Esophagus squamous epithelium (tissue), 5 donors: Measurements from ENCODE around the gene ARFGAP3. TPM values are rescaled to one million over a fixed set of nuclear protein-coding genes. Genes with fewer than 3 reads are reported as not detected.
"Not testable (repeated sequence)": the region's sequence is repeated elsewhere in the genome, so short reads cannot be mapped to it uniquely, and the experiment has no call there.

ENCODE experiments used
- DNase-seq: peaks from one replicate; lab custom pipeline; 2025; lab: John Stamatoyannopoulos, UW
- H3K27ac ChIP-seq, 4 donors: fragments of 200-600 bp; sonication (generic); one replicate each; pipeline ENCODE4 v1.5.1; 2016 to 2019; ENCODE audit warnings: mild to moderate bottlenecking in 1 of 4
- H3K27me3 ChIP-seq, 4 donors: fragments of 200-600 bp; sonication (generic); 1 replicate in 3 of 4; 2 replicates in 1 of 4; pipeline versions ENCODE4 v1.5.1 to v1.6.0; 2017 to 2021; ENCODE audit warnings: antibody characterized with exemption in 1 of 4
- H3K36me3 ChIP-seq, 3 donors: fragments of 200-600 bp; sonication (generic); one replicate each; pipeline ENCODE4 v1.5.1; 2016 to 2019
- H3K4me1 ChIP-seq, 3 donors: fragments of 200-600 bp; sonication (generic); one replicate each; pipeline ENCODE4 v1.5.1; 2017 to 2019
- H3K4me3 ChIP-seq, 4 donors: fragments of 200-600 bp; sonication (generic); 1 replicate in 3 of 4; 2 replicates in 1 of 4; pipeline ENCODE4 v1.5.1; 2016 to 2019; ENCODE audit warnings: mild to moderate bottlenecking in 2 of 4, moderate library complexity in 1 of 4
- H3K9me3 ChIP-seq, 3 donors: fragments of 200-600 bp; sonication (generic); one replicate each; pipeline ENCODE4 v1.5.1; 2016 to 2019
- CTCF ChIP-seq, 6 experiments: fragments of 450-650 bp in 4 of 6; fragments of 200-600 bp in 2 of 6; sonication (generic) in 2 of 6; IDR thresholded peaks; one replicate each; pipeline ENCODE4 v1.5.1; 2016 to 2019; ENCODE audit warnings: antibody characterized with exemption in 6 of 6, mild to moderate bottlenecking in 4 of 6, moderate library complexity in 4 of 6
- POLR2A ChIP-seq, 4 donors: fragments of 450-650 bp; IDR thresholded peaks; one replicate each; pipeline ENCODE4 v1.6.1; 2017; ENCODE audit warnings: antibody characterized with exemption in 4 of 4, mild to moderate bottlenecking in 4 of 4, moderate library complexity in 3 of 4
- WGBS, 2 donors: methylation state at CpG; one replicate each; pipeline ENCODE4 v1.1.5; 2018; 5-methylcytosine and 5-hydroxymethylcytosine counted together
- intact Hi-C: fragments of 100-400 bp; cut with DNase I; formaldehyde crosslinking; loops from one replicate; pipeline ENCODE4 v1.15.0; 2022
- total RNA-seq, 4 donors: library from RNA; depleted of rRNA; stranded (reverse); fragments of >200 nt; gene quantifications; one replicate each; pipeline ENCODE4 v1.1.0, GENCODE V29; 2016
- donor health status: DM: yes; HTN: yes; CAD: no.

Gene ARFGAP3
- total RNA-seq, 4 donors from 2014 or later = 27.3 to 35.1 (median 30.5) TPM

- WGBS, 2 donors = 75 to 100% methylated on average over 1 to 9 of the region's 11 CpGs
- no peak for DNase-seq
- no peaks in the 10 kb centered on the region for H3K27me3 ChIP-seq
- intact Hi-C loops = no loop called here
- H3K4me1 ChIP-seq = peaks cover 5 to 21% (median 11%) of the 10 kb centered on the region in 3 donors
- no peak overlapping the region for H3K27ac ChIP-seq
- TF ChIP-seq POLR2A (IDR thresholded peaks at IDR 0.05) (no peak), CTCF (IDR thresholded peaks at IDR 0.05) (no peak)
- H3K4me3 ChIP-seq = no peak overlapping the region
- no peaks in the 10 kb centered on the region for H3K9me3 ChIP-seq
- H3K36me3 ChIP-seq = no peaks in the 10 kb centered on the region
These were observed 92.1 kb downstream of the ARFGAP3 start for GRCh38 chr22:42764895-42765363.

- DNase-seq = no peak
- intact Hi-C loops = no loop called here
- Histone ChIP-seq H3K36me3 (no peaks in the 10 kb centered on the region), H3K4me1 (peaks cover 3 to 17% (median 5%) of the 10 kb centered on the region in 3 donors), H3K27ac (no peak overlapping the region), H3K27me3 (no peaks in the 10 kb centered on the region), H3K9me3 (no peaks in the 10 kb centered on the region), H3K4me3 (no peak overlapping the region)
- TF ChIP-seq CTCF (IDR thresholded peaks at IDR 0.05) (no peak), POLR2A (IDR thresholded peaks at IDR 0.05) (no peak)
- WGBS, 2 donors = 66 to 100% methylated on average over 1 to 11 of the region's 13 CpGs
These were observed 93.0 kb downstream of the ARFGAP3 start for GRCh38 chr22:42763965-42764480.

GRCh38 chr22:42760806-42761565 lies 96.1 kb downstream of the ARFGAP3 start:
- H3K9me3 ChIP-seq = no peaks in the 10 kb centered on the region
- 76 to 82% methylated on average over 2 to 12 of the region's 18 CpGs for WGBS, 2 donors

GRCh38 chr22:42758931-42759629 lies 98.0 kb downstream of the ARFGAP3 start:
- WGBS, 2 donors = 57 to 67% methylated on average over 13 to 14 of the region's 23 CpGs
- TF ChIP-seq POLR2A (IDR thresholded peaks at IDR 0.05) (no peak), CTCF (IDR thresholded peaks at IDR 0.05) (peak in 1 of 6 experiments; percentile 18)
- H3K27ac ChIP-seq = peak overlapping the region in 2 of 4 donors; percentile 59 to 62
- intact Hi-C loops = no loop called here
- H3K9me3 ChIP-seq = no peaks in the 10 kb centered on the region
- H3K4me3 ChIP-seq = no peak overlapping the region
- no peak for DNase-seq
- H3K27me3 ChIP-seq = no peaks in the 10 kb centered on the region
- H3K36me3 ChIP-seq = no peaks in the 10 kb centered on the region
- peaks cover 0 to 36% (median 11%) of the 10 kb centered on the region in 3 donors for H3K4me1 ChIP-seq

More at GRCh38 chr22:42760806-42761565, 96.1 kb downstream of the ARFGAP3 start:
- Histone ChIP-seq H3K27me3 (no peaks in the 10 kb centered on the region), H3K27ac (no peak overlapping the region), H3K4me1 (peaks cover 0 to 17% (median 5%) of the 10 kb centered on the region in 3 donors), H3K4me3 (no peak overlapping the region), H3K36me3 (no peaks in the 10 kb centered on the region)
- intact Hi-C loops = no loop called here
- TF ChIP-seq POLR2A (IDR thresholded peaks at IDR 0.05) (no peak), CTCF (IDR thresholded peaks at IDR 0.05) (no peak)
- DNase-seq = no peak

- DNase-seq, H3K36me3 ChIP-seq, H3K27me3 ChIP-seq, intact Hi-C loops, H3K9me3 ChIP-seq, H3K4me3 ChIP-seq: not testable (repeated sequence)
- peaks cover 0 to 67% (median 24%) of the 10 kb centered on the region in 3 donors for H3K4me1 ChIP-seq
- H3K27ac ChIP-seq = peak overlapping the region in 3 of 4 donors; percentile 28 to 80 (median 77)
- WGBS, 2 donors = 45 to 46% methylated on average over 4 to 5 of the region's 5 CpGs
These were observed 101.5 kb downstream of the ARFGAP3 start for GRCh38 chr22:42755553-42755952.

GRCh38 chr22:42755121-42755520 lies 102.0 kb downstream of the ARFGAP3 start:
- Histone ChIP-seq H3K4me1 (peaks cover 0 to 71% (median 24%) of the 10 kb centered on the region in 3 donors), H3K27ac (peak overlapping the region in 3 of 4 donors; percentile 44 to 80 (median 77))
- H3K27me3 ChIP-seq, H3K4me3 ChIP-seq, H3K36me3 ChIP-seq, intact Hi-C loops, H3K9me3 ChIP-seq, DNase-seq: not testable (repeated sequence)
- 67 to 84% methylated on average over 5 to 12 of the region's 16 CpGs for WGBS, 2 donors
